PFSK-1 (cell line): Measurements from ENCODE around the gene CUL4A.

Experiments
- FOXP2 ChIP-seq: optimal IDR thresholded peaks from 2 replicates; pipeline ENCODE3; 2011; ENCODE audit warnings: borderline replicate concordance, control low read depth, inconsistent platforms; ENCODE audit not compliant: insufficient read depth; ENCODE audit errors: extremely low read length, extremely low read depth
- POLR2AphosphoS5 ChIP-seq: IDR thresholded peaks from 2 replicates; pipeline ENCODE4 v1.6.1; 2012; ENCODE audit warnings: low read depth, mild to moderate bottlenecking, control low read depth, low read length, moderate library complexity
- REST ChIP-seq, 2 experiments: IDR thresholded peaks; 2 replicates each; pipeline versions ENCODE4 v1.6.1 to v1.8.0; 2011 to 2012; ENCODE audit warnings: low read depth in 2 of 2, low read length in 2 of 2, control low read depth in 1 of 2, inconsistent platforms in 1 of 2, mild to moderate bottlenecking in 1 of 2, moderate library complexity in 1 of 2; ENCODE audit not compliant: insufficient read depth in 1 of 2
- SIN3A ChIP-seq: IDR thresholded peaks from 2 replicates; pipeline ENCODE4 v1.6.1; 2012; ENCODE audit warnings: mild to moderate bottlenecking, low read length, moderate library complexity, borderline replicate concordance; ENCODE audit not compliant: insufficient read depth
- TAF1 ChIP-seq: IDR thresholded peaks from 2 replicates; pipeline ENCODE4 v1.6.1; 2012; ENCODE audit warnings: low read length, control low read depth, borderline replicate concordance; ENCODE audit not compliant: insufficient read depth

- no peak for TF ChIP-seq REST (IDR thresholded peaks at IDR 0.05; ENCODE audit: insufficient read depth in 1 of 2, low read depth in 2 of 2, low read length in 2 of 2)
- TF ChIP-seq POLR2AphosphoS5: no peak
- no peak for TF ChIP-seq TAF1
- no peak for TF ChIP-seq SIN3A
- no peak for TF ChIP-seq FOXP2
These were observed 24.6 kb upstream of the CUL4A start for GRCh38 chr13:113184568-113185440.
